H9 (cell line): ENCODE results near the gene OTOF. TPM values are rescaled to one million over a fixed set of nuclear protein-coding genes. Genes with fewer than 3 reads are reported as not detected.

Experiments used
- DNase-seq: peaks from one replicate; pipeline ENCODE4 v3.0.0-alpha.2; 2017
- H2AFZ ChIP-seq: one replicate; pipeline ENCODE4 v1.6.1; 2013; ENCODE audit warnings: mild to moderate bottlenecking, low read length, control low read depth, moderate library complexity
- H2AK5ac ChIP-seq: 2 replicates; pipeline ENCODE4 v1.6.1; 2013; ENCODE audit warnings: low read length, control low read depth, mixed read lengths; ENCODE audit not compliant: insufficient read length
- H2BK120ac ChIP-seq: one replicate; pipeline ENCODE4 v1.6.1; 2013; ENCODE audit warnings: low read depth, mild to moderate bottlenecking, low read length, control low read depth, inconsistent platforms; ENCODE audit not compliant: poor library complexity, severe bottlenecking
- H2BK12ac ChIP-seq: 2 replicates; pipeline ENCODE4 v1.6.1; 2013; ENCODE audit warnings: low read length, control low read depth, mixed read lengths, low read depth; ENCODE audit not compliant: insufficient read length
- H2BK15ac ChIP-seq: 2 replicates; pipeline ENCODE4 v1.6.1; 2013; ENCODE audit warnings: low read depth, low read length, control low read depth
- H2BK20ac ChIP-seq: one replicate; pipeline ENCODE4 v1.6.1; 2013; ENCODE audit warnings: low read depth, mild to moderate bottlenecking, low read length, control low read depth, inconsistent platforms; ENCODE audit not compliant: poor library complexity, severe bottlenecking
- H2BK5ac ChIP-seq: 2 replicates; pipeline ENCODE4 v1.6.1; 2013; ENCODE audit warnings: low read length, control low read depth, mixed read lengths; ENCODE audit not compliant: insufficient read length
- H3K14ac ChIP-seq: 2 replicates; pipeline ENCODE4 v1.6.1; 2013; ENCODE audit warnings: low read length, control low read depth; ENCODE audit not compliant: insufficient read depth
- H3K18ac ChIP-seq: 2 replicates; pipeline ENCODE4 v1.6.1; 2013; ENCODE audit warnings: low read depth, mild to moderate bottlenecking, mixed read lengths, low read length, control low read depth; ENCODE audit not compliant: insufficient read length
- H3K23ac ChIP-seq: 2 replicates; pipeline ENCODE4 v1.6.1; 2013; ENCODE audit warnings: low read length, control low read depth, mixed read lengths, low read depth; ENCODE audit not compliant: insufficient read length
- H3K23me2 ChIP-seq: 2 replicates; pipeline ENCODE4 v1.6.1; 2013; ENCODE audit warnings: low read depth, mild to moderate bottlenecking, mixed read lengths, low read length, control low read depth; ENCODE audit not compliant: insufficient read length, poor library complexity, severe bottlenecking
- H3K27ac ChIP-seq: 2 replicates; pipeline ENCODE4 v1.5.1; 2013; ENCODE audit warnings: low read length, control low read depth, mixed read lengths, low read depth; ENCODE audit not compliant: insufficient read length
- H3K27me3 ChIP-seq: 2 replicates; pipeline ENCODE4 v1.6.1; 2013; ENCODE audit warnings: low read length, control low read depth, inconsistent platforms; ENCODE audit not compliant: insufficient read depth
- H3K4ac ChIP-seq: 2 replicates; pipeline ENCODE4 v1.6.1; 2013; ENCODE audit warnings: low read depth, mild to moderate bottlenecking, control low read depth, inconsistent platforms, low read length, moderate library complexity
- H3K4me1 ChIP-seq: 2 replicates; pipeline ENCODE4 v1.6.1; 2013; ENCODE audit warnings: low read length, control low read depth, inconsistent platforms; ENCODE audit not compliant: insufficient read depth
- H3K4me2 ChIP-seq: 2 replicates; pipeline ENCODE4 v1.6.1; 2013; ENCODE audit warnings: low read length, control low read depth, mixed read lengths; ENCODE audit not compliant: insufficient read length, insufficient read depth
- H3K56ac ChIP-seq: 2 replicates; pipeline ENCODE4 v1.6.1; 2013; ENCODE audit warnings: low read depth, mild to moderate bottlenecking, mixed read lengths, low read length, control low read depth; ENCODE audit not compliant: insufficient read length
- H3K79me1 ChIP-seq: 2 replicates; pipeline ENCODE4 v1.6.1; 2013; ENCODE audit warnings: low read depth, mild to moderate bottlenecking, moderate library complexity, low read length, control low read depth, inconsistent platforms; ENCODE audit not compliant: insufficient read depth, poor library complexity, severe bottlenecking
- H3K79me2 ChIP-seq: 2 replicates; pipeline ENCODE4 v1.6.1; 2013; ENCODE audit warnings: low read length, control low read depth, inconsistent platforms; ENCODE audit not compliant: insufficient read depth
- H3K9ac ChIP-seq: 2 replicates; pipeline ENCODE4 v1.6.1; 2013; ENCODE audit warnings: low read length, control low read depth, mixed read lengths; ENCODE audit not compliant: insufficient read length; ENCODE audit errors: extremely low read depth
- H3K9me3 ChIP-seq: one replicate; pipeline ENCODE4 v1.6.1; 2013; ENCODE audit warnings: low read depth, low read length, inconsistent platforms; ENCODE audit not compliant: control insufficient read depth
- H3T11ph ChIP-seq: one replicate; pipeline ENCODE4 v1.6.1; 2013; ENCODE audit warnings: mild to moderate bottlenecking, low read length, control low read depth, inconsistent platforms
- H4K20me1 ChIP-seq: one replicate; pipeline ENCODE4 v1.6.1; 2013; ENCODE audit not compliant: control insufficient read depth, insufficient read length, insufficient read depth
- H4K5ac ChIP-seq: 2 replicates; pipeline ENCODE4 v1.6.1; 2013; ENCODE audit warnings: low read depth, mild to moderate bottlenecking, mixed read lengths, low read length, control low read depth; ENCODE audit not compliant: insufficient read length
- H4K8ac ChIP-seq: replicated peaks from 2 replicates; pipeline ENCODE4 v1.6.1; 2013; ENCODE audit warnings: low read length, control low read depth, mixed read lengths, low read depth; ENCODE audit not compliant: insufficient read length
- H4K91ac ChIP-seq: 2 replicates; pipeline ENCODE4 v1.6.1; 2013; ENCODE audit warnings: low read depth, mild to moderate bottlenecking, moderate library complexity, mixed read lengths, low read length, control low read depth; ENCODE audit not compliant: insufficient read length
- H3K27ac Mint-ChIP-seq, 3 experiments: 2 replicates in 2 of 3; 3 replicates in 1 of 3; pipeline ENCODE4 v1.8.0; 2020 to 2021; ENCODE audit warnings: mixed read lengths in 3 of 3, mild to moderate bottlenecking in 1 of 3, moderate library complexity in 1 of 3
- H3K27me3 Mint-ChIP-seq: 2 replicates; pipeline ENCODE4 v1.8.0; 2021; ENCODE audit warnings: low read depth, mild to moderate bottlenecking, moderate library complexity, mixed read lengths
- H3K36me3 Mint-ChIP-seq, 3 experiments: 2 replicates in 2 of 3; 3 replicates in 1 of 3; pipeline ENCODE4 v1.8.0; 2020 to 2021; ENCODE audit warnings: low read depth in 3 of 3, mixed read lengths in 3 of 3; ENCODE audit not compliant: insufficient read depth in 1 of 3
- H3K4me1 Mint-ChIP-seq, 2 experiments: 2 replicates each; pipeline ENCODE4 v1.8.0; 2020; ENCODE audit warnings: mixed read lengths in 2 of 2
- H3K4me3 Mint-ChIP-seq, 2 experiments: 2 replicates in 1 of 2; 3 replicates in 1 of 2; pipeline ENCODE4 v1.8.0; 2020 to 2021; ENCODE audit warnings: mild to moderate bottlenecking in 2 of 2, mixed read lengths in 2 of 2, moderate library complexity in 1 of 2
- H3K9me3 Mint-ChIP-seq, 2 experiments: 2 replicates in 1 of 2; 3 replicates in 1 of 2; pipeline ENCODE4 v1.8.0; 2020; ENCODE audit warnings: mild to moderate bottlenecking in 2 of 2, mixed read lengths in 2 of 2, moderate library complexity in 1 of 2
- CTCF ChIP-seq: fragments of 200-600 bp; sonication (generic); conservative IDR thresholded peaks from 3 replicates; pipeline ENCODE4 v1.8.0; 2021; ENCODE audit warnings: antibody characterized with exemption, mild to moderate bottlenecking
- WGBS: extraction: QIAGEN DNeasy Blood & Tissue Kit; methylation state at CpG from one replicate; pipeline ENCODE4 v1.1.7; 2013; ENCODE audit warnings: missing lambda C conversion rate, low lambda C conversion rate, mixed read lengths; ENCODE audit not compliant: insufficient read length; ENCODE audit errors: extremely low coverage; 5-methylcytosine and 5-hydroxymethylcytosine counted together
- total RNA-seq: library from RNA; stranded (reverse); gene quantifications from 2 replicates; pipeline ENCODE4 v1.2.1, GENCODE V29; 2021

The OTOF gene
- total RNA-seq, 1 experiment from 2014 or later = 0.35 TPM

DNA sequence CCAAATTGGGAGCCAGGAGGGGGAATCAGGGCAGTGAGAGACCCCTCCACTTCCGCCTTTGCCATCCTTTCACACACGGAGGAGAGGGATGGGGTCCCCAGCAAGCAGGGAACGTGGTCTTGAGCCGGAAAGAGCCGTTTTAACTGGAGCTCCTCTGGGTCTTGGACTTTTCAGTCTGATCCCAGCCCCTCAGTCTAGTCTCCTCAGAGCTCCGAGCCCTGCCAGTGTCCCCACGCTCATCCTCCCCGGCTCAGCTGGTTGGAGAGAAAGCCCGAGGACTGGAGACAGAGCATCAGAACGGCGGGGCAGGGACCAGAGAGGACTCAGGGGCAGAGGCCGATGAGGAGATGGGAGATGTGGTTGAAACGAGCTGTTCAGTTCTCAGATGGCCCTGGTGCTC, 26.1 kb upstream of the OTOF start:
- Histone ChIP-seq H3K9ac (no peak overlapping the region), H3K9me3 (no peaks in the 10 kb centered on the region), H3K23ac (no peak overlapping the region), H3K18ac (no peak overlapping the region), H3K23me2 (peaks cover 8% of the 10 kb centered on the region), H3K27me3 (no peaks in the 10 kb centered on the region; the same call in 1 of the 2 replicates), H2BK5ac (no peak overlapping the region), H2BK12ac (no peak overlapping the region), H4K8ac (no peak overlapping the region), H3T11ph (no peak overlapping the region), H3K79me2 (no peaks in the 10 kb centered on the region), H4K5ac (no peak overlapping the region), H3K4me1 (peaks cover 3% of the 10 kb centered on the region; the same call in 1 of the 2 replicates), H4K91ac (no peak overlapping the region), H2AFZ (no peak overlapping the region), H3K27ac (no peak overlapping the region), H3K56ac (no peak overlapping the region), H3K4me2 (peak overlapping the region; percentile 81), H2BK15ac (no peak overlapping the region), H3K14ac (peak overlapping the region; percentile 3; the same call in 1 of the 2 replicates), H4K20me1 (no peaks in the 10 kb centered on the region), H2BK120ac (no peak overlapping the region), H3K79me1 (no peaks in the 10 kb centered on the region), H2AK5ac (no peak overlapping the region), H3K4ac (no peak overlapping the region), H2BK20ac (no peak overlapping the region)
- no peaks in the 10 kb centered on the region for H3K36me3 Mint-ChIP-seq
- H3K9me3 Mint-ChIP-seq = no peaks in the 10 kb centered on the region
- H3K4me3 Mint-ChIP-seq = peak overlapping the region; percentile 67 to 79
- no peak overlapping the region for H3K27ac Mint-ChIP-seq
- no peak for TF ChIP-seq CTCF
- no CpG with 5 or more reads among the region's 13 CpGs for WGBS
- DNase-seq = no peak
- H3K27me3 Mint-ChIP-seq = peaks cover 15% of the 10 kb centered on the region
- H3K4me1 Mint-ChIP-seq = peaks cover 17 to 29% of the 10 kb centered on the region in 2 experiments
